Esophagus muscularis mucosa (tissue), 3 donors: ENCODE results near the gene PITX1.

Source experiments
- POLR2A ChIP-seq: fragments of 450-650 bp; IDR thresholded peaks from one replicate; pipeline ENCODE4 v1.6.1; 2017; ENCODE audit warnings: antibody characterized with exemption, moderate library complexity, mild to moderate bottlenecking, low read depth
- POLR2AphosphoS5 ChIP-seq, 2 donors: sonication (generic); formaldehyde crosslinking; IDR thresholded peaks; one replicate each; pipeline ENCODE4 v1.6.1; 2017; ENCODE audit warnings: antibody characterized with exemption in 2 of 2
- TF ChIP-seq, protein P1 (sequence below), 3 experiments: fragments of 200-600 bp in 2 of 3; fragments of 450-650 bp in 1 of 3; sonication (generic) in 2 of 3; IDR thresholded peaks; one replicate each; pipeline ENCODE4 v1.5.1; 2017 to 2019; ENCODE audit warnings: antibody characterized with exemption in 3 of 3, mild to moderate bottlenecking in 2 of 3, moderate library complexity in 1 of 3

DNA sequence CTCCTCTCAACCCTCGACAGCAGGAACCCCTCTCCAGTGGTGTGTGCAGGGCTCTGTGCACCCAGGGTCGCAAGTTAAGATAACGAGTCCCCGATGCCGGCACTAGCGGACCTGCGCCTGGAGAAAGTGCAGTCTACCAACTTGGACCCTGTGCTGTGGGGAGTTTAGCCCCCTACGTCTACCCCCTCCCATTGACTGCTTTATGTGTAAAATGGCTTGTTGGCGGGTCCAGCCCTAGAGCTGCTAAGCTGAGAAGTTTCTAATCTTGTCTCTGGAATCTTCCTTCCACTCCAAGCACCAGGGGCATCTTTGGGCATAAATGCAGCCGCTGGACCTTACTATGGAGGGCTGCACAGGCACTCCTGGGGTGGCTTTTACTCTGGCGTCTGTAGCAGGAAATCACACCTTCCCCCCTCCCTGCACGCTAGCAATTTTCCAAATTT lies 7.1 kb upstream of the PITX1 start:
- TF ChIP-seq, protein P1, sequence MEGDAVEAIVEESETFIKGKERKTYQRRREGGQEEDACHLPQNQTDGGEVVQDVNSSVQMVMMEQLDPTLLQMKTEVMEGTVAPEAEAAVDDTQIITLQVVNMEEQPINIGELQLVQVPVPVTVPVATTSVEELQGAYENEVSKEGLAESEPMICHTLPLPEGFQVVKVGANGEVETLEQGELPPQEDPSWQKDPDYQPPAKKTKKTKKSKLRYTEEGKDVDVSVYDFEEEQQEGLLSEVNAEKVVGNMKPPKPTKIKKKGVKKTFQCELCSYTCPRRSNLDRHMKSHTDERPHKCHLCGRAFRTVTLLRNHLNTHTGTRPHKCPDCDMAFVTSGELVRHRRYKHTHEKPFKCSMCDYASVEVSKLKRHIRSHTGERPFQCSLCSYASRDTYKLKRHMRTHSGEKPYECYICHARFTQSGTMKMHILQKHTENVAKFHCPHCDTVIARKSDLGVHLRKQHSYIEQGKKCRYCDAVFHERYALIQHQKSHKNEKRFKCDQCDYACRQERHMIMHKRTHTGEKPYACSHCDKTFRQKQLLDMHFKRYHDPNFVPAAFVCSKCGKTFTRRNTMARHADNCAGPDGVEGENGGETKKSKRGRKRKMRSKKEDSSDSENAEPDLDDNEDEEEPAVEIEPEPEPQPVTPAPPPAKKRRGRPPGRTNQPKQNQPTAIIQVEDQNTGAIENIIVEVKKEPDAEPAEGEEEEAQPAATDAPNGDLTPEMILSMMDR (IDR thresholded peaks at IDR 0.05), result no peak
- TF ChIP-seq POLR2A (no peak), POLR2AphosphoS5 (IDR thresholded peaks at IDR 0.05) (no peak)
